DMS153 treated with DMSO at 0.1 percent for 48 hours (cell line): ENCODE measurements around the gene IRAK1.

ENCODE experiments used
- DNase-seq: peaks from one replicate; lab custom pipeline; 2025; ENCODE audit not compliant: unreplicated experiment; lab: John Stamatoyannopoulos, UW

IRAK1 gene

DNA sequence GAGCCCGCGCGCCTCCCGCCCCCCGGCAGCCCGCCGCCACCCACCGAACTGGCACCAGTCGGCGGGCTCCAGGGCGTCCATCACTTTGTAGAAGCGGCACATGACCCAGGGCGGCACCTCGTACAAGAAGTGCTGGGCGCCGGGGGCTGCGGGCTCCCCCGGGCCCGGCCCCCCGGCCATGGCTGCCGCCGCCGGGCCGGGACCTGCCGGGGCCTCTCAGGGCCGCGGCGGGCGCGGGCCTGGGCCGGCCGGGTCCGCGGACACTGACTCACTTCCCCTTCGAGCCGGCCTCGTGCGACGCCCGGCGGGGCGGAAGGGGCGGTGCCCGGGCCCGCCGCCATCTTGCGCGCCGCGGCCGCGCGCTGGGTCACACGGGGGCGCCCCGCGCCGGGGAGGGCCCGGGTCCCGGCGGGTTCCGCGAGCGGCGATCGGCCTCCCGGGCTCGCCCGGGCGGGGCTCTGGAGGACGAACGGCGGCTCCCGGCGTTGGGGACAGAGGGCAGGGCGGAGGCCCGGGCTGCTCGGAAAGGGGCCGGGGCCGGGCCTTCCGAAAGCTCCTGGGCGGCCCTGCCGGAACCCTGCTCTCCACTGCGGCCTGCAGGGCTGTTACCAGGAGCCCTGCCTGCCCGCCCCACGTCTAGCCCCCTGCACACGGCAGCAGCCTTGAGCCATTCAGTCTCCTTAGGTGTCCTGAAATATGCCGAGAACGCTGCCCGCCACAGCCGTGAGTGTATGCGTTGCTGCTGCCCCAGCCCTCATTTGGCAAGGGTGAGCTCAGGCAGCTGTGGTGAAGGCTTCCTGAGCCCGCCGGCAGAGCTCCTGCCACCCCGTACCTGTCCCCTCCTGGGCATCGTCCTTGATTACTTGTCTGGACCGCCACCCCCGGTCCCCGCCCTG is at the start of gene IRAK1:
Gene IRAK1 (minus strand): TSS at position 270 of the 896 bp plus-strand sequence. CDS start 90 bp downstream, at position 180.
- peak; percentile 28 for DNase-seq

GRCh38 chrX:154068560-154068959 is 48.9 kb upstream of the IRAK1 start:
- no peak for DNase-seq

- DNase-seq = no peak
These were observed 45.1 kb upstream of the IRAK1 start for GRCh38 chrX:154064637-154065435.

- DNase-seq = no peak
These were observed 43.5 kb upstream of the IRAK1 start for GRCh38 chrX:154063234-154063633.

GRCh38 chrX:154061801-154062200 is 42.1 kb upstream of the IRAK1 start:
- no peak for DNase-seq

DNA sequence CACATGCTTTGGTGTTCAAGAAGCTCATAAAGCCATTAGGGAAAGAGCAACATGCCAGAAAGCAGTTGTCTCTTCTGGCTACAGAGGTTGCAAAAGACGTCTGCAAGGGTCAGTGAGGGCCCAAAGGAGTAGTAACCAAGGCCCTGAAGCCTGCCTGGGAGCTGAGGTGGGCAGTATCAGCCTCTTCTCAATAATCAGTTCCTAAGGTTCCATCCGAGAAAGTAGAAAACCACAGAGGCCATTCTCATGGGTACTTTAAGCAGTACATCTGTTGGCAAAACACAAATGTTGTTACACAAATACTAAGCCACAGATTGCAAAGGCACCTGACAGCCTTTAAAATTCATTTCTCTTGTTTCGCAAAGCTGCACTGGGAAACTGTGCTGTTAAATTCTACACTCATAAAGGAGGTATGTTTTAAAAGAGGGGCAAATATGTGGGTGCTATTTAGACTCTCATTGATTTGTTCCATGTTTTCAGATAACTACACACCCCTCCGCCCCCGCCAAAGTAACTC is 40.1 kb upstream of the IRAK1 start:
- DNase-seq = no peak

GRCh38 chrX:154059231-154059630 is 39.5 kb upstream of the IRAK1 start:
- DNase-seq = no peak

DNA sequence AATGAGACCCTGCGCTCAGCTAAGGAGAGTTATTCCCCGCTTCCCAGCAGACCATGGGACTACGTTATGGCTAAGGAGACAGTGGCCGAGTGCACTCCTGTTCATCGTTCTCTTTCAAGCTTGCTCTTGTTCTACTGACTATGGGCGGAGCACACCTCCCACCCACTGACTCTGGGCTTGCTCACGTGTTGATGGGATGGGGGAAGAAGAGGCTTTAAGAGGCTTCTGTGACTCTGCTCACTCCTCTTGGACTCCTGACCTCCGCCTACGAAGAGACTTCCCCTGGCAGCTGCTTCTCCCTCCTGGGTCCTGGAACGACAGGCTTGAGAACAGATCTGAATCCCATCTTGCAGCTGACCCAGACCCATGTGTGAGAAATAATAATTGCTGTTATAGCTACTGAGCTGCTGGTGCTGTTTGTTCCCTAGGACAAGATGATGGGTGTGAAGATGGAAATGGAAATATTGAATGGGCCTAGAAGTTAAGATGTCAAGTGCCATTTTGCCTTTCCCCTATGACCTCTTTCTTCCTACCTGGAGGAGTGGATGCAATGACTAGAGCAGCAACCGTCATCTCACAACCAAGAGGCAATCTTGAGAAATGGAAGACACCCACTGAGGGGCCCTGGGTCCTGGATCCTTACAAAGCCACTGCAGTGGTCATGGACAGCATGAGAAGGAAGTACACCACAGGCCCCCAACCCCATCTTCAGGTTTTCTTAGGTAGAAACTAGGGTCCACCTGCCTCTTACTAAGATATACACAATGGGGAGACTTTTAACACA is 38.7 kb upstream of the IRAK1 start:
- no peak for DNase-seq

GRCh38 chrX:154057791-154058190 is 38.1 kb upstream of the IRAK1 start:
- DNase-seq = no peak

DNA sequence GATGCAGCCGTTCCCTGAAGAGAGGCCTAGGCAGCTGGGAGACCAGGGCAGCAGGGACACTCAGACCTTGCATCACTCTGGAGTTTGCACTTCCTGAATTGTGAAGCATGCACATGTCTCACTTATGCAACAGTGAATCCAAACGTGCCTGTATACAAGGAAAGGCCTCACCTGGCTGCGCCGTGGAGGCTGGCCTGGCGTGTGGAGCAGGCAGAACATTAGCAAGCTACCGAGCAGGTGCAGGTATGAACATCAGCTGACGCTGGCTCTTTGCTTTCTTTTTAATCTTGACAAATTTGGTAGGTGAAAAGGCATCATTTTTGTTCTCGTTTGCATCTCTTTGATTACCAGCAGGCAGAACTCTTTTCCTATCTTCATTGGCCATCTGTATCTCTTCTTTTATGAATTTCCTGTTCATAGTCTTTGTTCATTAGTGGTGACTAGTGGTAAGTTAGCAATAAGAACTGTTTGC is 37.1 kb upstream of the IRAK1 start:
- no peak for DNase-seq

DNA sequence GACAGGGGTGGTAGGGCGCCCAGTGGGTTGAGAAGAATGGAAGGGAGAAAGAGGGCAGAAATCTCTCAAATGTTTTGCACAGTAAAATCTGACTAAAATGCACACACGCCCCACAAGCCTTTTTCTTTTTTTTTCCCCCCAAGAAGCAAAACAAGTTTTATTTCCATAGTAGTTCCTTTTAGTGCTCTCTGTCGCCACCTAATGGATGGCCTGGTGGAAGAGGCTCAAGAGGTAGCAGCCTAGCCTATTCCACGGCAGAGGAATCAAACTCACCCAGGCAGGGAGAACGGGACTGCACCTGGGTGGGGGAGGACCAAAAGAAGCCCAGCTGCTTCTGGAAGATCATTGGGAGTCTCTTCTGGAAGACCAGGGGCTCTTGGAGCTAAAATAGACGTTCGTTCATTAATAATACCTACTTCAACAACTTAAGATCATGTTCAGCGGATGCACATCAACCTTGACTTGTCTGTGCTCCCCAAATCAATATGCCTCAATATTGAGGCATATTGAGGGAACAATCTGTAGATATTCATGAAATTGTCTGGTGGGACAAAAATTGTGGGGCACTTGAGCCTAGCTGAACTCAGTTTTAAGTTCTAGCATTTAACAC is 31.6 kb upstream of the IRAK1 start:
- peak; percentile 2 for DNase-seq

- no peak for DNase-seq
These were observed 30.4 kb upstream of the IRAK1 start for GRCh38 chrX:154050113-154050495.

GRCh38 chrX:154049209-154050112 is 29.8 kb upstream of the IRAK1 start:
- DNase-seq = no peak

DNA sequence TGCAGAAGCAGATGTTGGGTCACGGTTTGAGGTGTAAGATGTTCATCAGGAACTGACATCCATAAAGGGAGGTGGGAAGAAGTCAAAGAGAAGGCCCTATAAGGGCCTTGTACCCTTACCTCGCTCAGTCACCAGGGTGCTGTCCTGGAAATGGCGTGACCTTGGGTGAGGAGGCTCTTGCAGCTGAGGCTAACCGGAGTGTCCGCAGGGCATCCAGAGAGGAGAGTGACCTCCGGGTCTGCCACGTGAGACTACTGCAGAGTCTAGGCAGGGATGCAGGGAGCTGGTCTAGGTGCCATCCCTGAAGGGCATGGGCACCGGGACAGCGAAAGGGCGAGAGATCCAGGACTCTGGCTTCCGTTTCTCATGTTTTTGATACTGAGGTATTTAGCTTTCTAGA is 28.7 kb upstream of the IRAK1 start:
- DNase-seq = no peak

DNA sequence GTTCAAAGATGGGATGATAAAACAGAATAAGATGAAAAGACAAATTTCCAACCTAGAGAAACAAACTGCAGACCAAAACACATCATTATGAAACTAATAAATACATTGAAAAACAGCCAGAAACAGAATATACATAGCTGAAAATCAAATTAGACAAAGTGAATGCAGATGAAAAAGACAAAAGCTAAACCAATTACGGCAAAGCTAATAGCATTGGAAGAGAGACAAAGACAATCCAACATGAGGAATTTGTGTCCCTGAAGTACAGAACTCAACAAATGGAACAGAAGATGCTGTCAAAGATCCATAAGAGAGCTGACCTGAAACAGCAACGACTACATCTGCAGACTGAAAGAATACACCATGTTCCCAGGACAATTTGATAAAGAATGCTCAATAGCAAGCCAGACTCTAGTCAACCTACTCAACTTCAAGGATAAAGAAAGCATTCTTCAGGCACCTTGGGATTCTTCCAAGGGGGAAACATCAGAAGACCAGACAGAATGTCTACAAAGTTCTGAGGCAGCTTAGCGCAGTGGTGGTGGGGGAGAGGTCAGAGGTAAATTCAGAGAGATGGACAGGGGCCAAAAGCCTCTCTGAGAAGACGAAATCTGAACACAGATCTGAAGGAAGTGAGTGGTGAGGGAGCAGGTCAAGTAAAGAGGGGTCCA is 27.4 kb upstream of the IRAK1 start:
- no peak for DNase-seq

DNA sequence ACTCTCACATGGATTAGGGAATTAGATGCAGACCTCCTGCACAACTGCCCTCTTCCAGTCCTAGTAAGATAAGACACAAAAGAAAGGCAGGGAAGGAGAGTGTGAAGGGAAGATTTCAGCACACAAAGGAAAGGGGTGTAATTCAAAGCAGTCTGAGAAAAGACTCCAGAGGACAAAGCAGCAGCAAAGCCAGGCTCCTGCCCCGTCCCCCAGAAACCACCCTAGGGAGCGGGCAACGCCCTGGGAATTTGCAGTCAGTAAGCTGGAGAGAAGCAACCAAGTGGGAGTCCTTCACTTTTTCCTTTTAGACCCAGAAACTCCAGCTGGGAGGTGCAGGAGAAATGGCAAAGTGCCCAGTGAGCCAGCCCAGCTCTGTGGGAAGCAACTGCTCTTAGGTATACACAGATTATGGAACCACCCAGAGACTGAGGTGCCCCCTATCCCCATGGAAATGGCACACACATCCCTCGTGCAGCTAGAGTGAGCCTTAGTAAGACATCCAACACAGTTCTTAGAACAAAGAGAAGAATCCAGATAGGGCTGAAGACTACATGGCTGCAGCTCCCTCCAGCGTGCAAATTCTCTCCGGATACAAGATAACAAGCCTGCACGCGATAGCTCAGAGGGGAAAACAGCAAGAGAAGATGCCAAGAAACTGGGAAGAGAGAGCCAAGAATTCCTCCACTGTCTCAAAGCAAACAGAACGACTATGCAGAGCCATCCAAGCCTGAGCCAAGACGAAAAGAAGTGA is 26.5 kb upstream of the IRAK1 start:
- DNase-seq = no peak

DNA sequence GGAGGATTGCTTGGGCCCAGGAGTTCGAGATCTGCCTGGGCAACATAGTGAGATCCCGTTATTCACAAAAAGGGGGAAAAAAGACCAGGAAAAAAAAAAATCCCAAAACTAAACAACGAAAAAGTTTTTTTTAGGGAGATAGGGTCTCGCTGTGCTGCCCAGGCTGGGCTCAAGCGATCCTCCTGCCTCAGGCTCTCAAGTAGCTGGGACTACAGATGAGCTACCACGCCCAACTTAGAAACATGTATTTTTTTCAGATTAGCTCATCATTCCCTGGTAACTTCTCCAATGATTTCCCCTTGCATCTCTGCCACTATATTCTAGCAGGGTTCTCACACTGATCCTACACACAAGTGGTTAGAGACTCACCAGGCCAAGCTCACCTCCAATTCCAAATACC is 24.4 kb upstream of the IRAK1 start:
- DNase-seq = no peak
